HepG2 (cell line): Measurements from ENCODE around the gene CARHSP1. TPM values are rescaled to one million over a fixed set of nuclear protein-coding genes. Genes with fewer than 3 reads are reported as not detected.

ENCODE experiments used
- ADNP ChIP-seq: sonication (generic); formaldehyde crosslinking; IDR thresholded peaks from 2 replicates; pipeline ENCODE4 v1.4.0; 2020; ENCODE audit warnings: missing genetic modification reagents
- AHR ChIP-seq: IDR thresholded peaks from 2 replicates; pipeline ENCODE4 v1.6.1; 2018; ENCODE audit warnings: missing genetic modification reagents, missing compliant biosample characterization
- ASH2L ChIP-seq: fragments of 300-600, 200-600 bp; sonication (generic); IDR thresholded peaks from 2 replicates; pipeline ENCODE4 v1.7.0; 2017; ENCODE audit warnings: low read depth, mild to moderate bottlenecking, moderate library complexity, mixed read lengths, low read length; ENCODE audit not compliant: insufficient read length
- IRF2 ChIP-seq: IDR thresholded peaks from 2 replicates; pipeline ENCODE4 v1.6.1; 2018; ENCODE audit warnings: missing genetic modification reagents, missing compliant biosample characterization
- MED8 ChIP-seq: sonication (generic); formaldehyde crosslinking; IDR thresholded peaks from 2 replicates; pipeline ENCODE4 v1.8.1; 2023; ENCODE audit warnings: mild to moderate bottlenecking, missing genetic modification reagents; ENCODE audit not compliant: insufficient replicate concordance
- MTF1 ChIP-seq: sonication (generic); formaldehyde crosslinking; IDR thresholded peaks from 2 replicates; pipeline ENCODE4 v1.5.0; 2020; ENCODE audit warnings: missing genetic modification reagents
- SMARCE1 ChIP-seq: fragments of 450-650 bp; IDR thresholded peaks from 2 replicates; pipeline ENCODE4 v1.6.1; 2017; ENCODE audit warnings: borderline replicate concordance
- YEATS2 ChIP-seq: sonication (generic); formaldehyde crosslinking; IDR thresholded peaks from 2 replicates; pipeline ENCODE4 v1.4.0; 2020; ENCODE audit warnings: missing genetic modification reagents, borderline replicate concordance
- polyA plus RNA-seq, 8 experiments: library from polyadenylated mRNA; depleted of rRNA in 3 of 8; stranded (reverse) in 7 of 8; unstranded in 1 of 8; fragments of >200 nt; fragmentation: Illumina TruSeq in 4 of 8; extraction: Trizol in 4 of 8; gene quantifications; 2 replicates each; pipeline versions ENCODE4 v1.2.1 to v1.2.3, GENCODE V29; 2011 to 2016; ENCODE audit warnings: low read depth in 4 of 8, missing spikeins in 1 of 8, mixed read lengths in 1 of 8; ENCODE audit not compliant: insufficient read depth in 1 of 8
- total RNA-seq, 5 experiments: library from RNA; depleted of rRNA; stranded (reverse); fragments of >200 nt; fragmentation: Illumina TruSeq; extraction: Trizol; gene quantifications; 2 replicates each; pipeline ENCODE4 v1.2.3, GENCODE V29; 2016; ENCODE audit warnings: low read depth in 1 of 5
- TF ChIP-seq, protein P1 (sequence below): sonication (generic); formaldehyde crosslinking; IDR thresholded peaks from 2 replicates; pipeline ENCODE4 v1.5.1; 2020; ENCODE audit warnings: mild to moderate bottlenecking, missing genetic modification reagents, borderline replicate concordance
- TF ChIP-seq, protein P2 (sequence below): sonication (generic); formaldehyde crosslinking; IDR thresholded peaks from one replicate; pipeline ENCODE4 v1.5.1; 2020; ENCODE audit warnings: mild to moderate bottlenecking, missing genetic modification reagents; ENCODE audit errors: not compliant biosample characterization
- TF ChIP-seq, protein P3 (sequence below): sonication (generic); formaldehyde crosslinking; IDR thresholded peaks from 2 replicates; pipeline ENCODE4 v1.4.0; 2020; ENCODE audit warnings: missing genetic modification reagents, borderline replicate concordance
- TF ChIP-seq, protein P4 (sequence below): sonication (generic); formaldehyde crosslinking; IDR thresholded peaks from 2 replicates; pipeline ENCODE4 v1.4.0; 2020; ENCODE audit warnings: missing genetic modification reagents

CARHSP1 gene
- total and polyA plus RNA-seq, 2 of the 13 experiments (the other 11 are each of a cell fraction or from before 2014, with no cell fraction given), result 173 to 345 TPM

DNA sequence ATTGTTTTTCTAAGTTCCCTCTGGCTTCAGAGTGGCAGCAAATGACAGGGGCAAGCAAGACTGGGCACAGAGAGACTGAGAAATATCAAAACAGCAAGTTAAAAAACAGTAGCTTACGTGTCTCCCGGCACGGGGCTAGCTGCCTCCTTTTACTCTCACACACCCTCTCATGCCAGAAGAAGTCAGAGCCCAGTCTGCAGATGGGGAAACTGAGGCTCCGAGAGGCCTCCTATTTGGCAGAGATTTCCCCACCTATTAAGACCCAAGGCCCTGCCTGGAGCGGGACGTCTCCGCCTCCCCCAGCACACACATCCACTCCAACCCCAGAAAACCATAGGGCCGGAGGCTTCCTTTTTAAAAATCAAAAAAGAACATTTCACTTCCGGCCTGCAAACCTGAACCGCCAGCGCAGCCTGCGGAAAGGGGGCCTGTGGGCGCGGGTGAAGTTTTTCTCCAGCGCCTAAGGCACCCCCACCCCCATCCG is 832 bp downstream of the CARHSP1 start (continued):
- TF ChIP-seq, protein P1, sequence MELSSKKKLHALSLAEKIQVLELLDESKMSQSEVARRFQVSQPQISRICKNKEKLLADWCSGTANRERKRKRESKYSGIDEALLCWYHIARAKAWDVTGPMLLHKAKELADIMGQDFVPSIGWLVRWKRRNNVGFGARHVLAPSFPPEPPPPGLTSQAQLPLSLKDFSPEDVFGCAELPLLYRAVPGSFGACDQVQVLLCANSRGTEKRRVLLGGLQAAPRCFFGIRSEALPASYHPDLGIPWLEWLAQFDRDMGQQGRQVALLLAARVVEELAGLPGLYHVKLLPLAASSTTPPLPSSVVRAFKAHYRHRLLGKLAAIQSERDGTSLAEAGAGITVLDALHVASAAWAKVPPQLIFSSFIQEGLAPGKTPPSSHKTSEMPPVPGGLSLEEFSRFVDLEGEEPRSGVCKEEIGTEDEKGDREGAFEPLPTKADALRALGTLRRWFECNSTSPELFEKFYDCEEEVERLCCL (CRISPR knock-in tag), result 0 out of 2 replicates have a peak, but pooled peaks have one; percentile 4
- TF ChIP-seq IRF2 (0 out of 2 replicates have a peak, but pooled peaks have one; percentile 6), ADNP (CRISPR knock-in tag) (0 out of 2 replicates have a peak, but pooled peaks have one; percentile 4), YEATS2 (CRISPR knock-in tag) (peak; percentile 45; the same call in 1 of the 2 replicates), MED8 (CRISPR knock-in tag) (no peak), AHR (CRISPR knock-in tag) (peak; percentile 7; the same call in 1 of the 2 replicates), ASH2L (no peak), MTF1 (no peak), SMARCE1 (no peak)
- TF ChIP-seq, protein P2, sequence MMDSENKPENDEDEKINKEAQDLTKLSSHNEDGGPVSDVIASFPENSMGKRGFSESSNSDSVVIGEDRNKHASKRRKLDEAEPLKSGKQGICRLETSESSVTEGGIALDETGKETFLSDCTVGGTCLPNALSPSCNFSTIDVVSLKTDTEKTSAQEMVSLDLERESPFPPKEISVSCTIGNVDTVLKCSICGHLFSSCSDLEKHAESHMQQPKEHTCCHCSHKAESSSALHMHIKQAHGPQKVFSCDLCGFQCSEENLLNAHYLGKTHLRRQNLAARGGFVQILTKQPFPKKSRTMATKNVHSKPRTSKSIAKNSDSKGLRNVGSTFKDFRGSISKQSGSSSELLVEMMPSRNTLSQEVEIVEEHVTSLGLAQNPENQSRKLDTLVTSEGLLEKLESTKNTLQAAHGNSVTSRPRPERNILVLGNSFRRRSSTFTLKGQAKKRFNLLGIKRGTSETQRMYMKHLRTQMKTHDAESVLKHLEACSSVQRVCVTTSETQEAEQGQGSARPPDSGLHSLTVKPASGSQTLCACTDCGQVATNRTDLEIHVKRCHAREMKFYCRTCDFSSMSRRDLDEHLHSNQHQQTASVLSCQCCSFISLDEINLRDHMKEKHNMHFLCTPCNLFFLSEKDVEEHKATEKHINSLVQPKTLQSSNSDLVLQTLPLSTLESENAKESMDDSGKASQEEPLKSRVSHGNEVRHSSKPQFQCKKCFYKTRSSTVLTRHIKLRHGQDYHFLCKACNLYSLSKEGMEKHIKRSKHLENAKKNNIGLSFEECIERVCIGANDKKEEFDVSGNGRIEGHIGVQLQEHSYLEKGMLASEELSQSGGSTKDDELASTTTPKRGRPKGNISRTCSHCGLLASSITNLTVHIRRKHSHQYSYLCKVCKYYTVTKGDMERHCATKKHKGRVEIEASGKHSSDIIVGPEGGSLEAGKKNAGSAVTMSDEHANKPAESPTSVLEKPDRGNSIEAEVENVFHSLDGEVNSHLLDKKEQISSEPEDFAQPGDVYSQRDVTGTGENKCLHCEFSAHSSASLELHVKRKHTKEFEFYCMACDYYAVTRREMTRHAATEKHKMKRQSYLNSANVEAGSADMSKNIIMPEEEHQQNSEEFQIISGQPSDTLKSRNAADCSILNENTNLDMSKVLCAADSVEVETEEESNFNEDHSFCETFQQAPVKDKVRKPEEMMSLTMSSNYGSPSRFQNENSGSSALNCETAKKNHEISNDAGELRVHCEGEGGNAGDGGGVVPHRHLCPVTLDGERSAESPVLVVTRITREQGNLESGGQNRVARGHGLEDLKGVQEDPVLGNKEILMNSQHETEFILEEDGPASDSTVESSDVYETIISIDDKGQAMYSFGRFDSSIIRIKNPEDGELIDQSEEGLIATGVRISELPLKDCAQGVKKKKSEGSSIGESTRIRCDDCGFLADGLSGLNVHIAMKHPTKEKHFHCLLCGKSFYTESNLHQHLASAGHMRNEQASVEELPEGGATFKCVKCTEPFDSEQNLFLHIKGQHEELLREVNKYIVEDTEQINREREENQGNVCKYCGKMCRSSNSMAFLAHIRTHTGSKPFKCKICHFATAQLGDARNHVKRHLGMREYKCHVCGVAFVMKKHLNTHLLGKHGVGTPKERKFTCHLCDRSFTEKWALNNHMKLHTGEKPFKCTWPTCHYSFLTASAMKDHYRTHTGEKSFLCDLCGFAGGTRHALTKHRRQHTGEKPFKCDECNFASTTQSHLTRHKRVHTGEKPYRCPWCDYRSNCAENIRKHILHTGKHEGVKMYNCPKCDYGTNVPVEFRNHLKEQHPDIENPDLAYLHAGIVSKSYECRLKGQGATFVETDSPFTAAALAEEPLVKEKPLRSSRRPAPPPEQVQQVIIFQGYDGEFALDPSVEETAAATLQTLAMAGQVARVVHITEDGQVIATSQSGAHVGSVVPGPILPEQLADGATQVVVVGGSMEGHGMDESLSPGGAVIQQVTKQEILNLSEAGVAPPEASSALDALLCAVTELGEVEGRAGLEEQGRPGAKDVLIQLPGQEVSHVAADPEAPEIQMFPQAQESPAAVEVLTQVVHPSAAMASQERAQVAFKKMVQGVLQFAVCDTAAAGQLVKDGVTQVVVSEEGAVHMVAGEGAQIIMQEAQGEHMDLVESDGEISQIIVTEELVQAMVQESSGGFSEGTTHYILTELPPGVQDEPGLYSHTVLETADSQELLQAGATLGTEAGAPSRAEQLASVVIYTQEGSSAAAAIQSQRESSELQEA (CRISPR knock-in tag), result no peak
- TF ChIP-seq, protein P3, sequence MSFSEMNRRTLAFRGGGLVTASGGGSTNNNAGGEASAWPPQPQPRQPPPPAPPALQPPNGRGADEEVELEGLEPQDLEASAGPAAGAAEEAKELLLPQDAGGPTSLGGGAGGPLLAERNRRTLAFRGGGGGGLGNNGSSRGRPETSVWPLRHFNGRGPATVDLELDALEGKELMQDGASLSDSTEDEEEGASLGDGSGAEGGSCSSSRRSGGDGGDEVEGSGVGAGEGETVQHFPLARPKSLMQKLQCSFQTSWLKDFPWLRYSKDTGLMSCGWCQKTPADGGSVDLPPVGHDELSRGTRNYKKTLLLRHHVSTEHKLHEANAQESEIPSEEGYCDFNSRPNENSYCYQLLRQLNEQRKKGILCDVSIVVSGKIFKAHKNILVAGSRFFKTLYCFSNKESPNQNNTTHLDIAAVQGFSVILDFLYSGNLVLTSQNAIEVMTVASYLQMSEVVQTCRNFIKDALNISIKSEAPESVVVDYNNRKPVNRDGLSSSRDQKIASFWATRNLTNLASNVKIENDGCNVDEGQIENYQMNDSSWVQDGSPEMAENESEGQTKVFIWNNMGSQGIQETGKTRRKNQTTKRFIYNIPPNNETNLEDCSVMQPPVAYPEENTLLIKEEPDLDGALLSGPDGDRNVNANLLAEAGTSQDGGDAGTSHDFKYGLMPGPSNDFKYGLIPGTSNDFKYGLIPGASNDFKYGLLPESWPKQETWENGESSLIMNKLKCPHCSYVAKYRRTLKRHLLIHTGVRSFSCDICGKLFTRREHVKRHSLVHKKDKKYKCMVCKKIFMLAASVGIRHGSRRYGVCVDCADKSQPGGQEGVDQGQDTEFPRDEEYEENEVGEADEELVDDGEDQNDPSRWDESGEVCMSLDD (CRISPR knock-in tag), result 0 out of 2 replicates have a peak, but pooled peaks have one; percentile 27
- TF ChIP-seq, protein P4, sequence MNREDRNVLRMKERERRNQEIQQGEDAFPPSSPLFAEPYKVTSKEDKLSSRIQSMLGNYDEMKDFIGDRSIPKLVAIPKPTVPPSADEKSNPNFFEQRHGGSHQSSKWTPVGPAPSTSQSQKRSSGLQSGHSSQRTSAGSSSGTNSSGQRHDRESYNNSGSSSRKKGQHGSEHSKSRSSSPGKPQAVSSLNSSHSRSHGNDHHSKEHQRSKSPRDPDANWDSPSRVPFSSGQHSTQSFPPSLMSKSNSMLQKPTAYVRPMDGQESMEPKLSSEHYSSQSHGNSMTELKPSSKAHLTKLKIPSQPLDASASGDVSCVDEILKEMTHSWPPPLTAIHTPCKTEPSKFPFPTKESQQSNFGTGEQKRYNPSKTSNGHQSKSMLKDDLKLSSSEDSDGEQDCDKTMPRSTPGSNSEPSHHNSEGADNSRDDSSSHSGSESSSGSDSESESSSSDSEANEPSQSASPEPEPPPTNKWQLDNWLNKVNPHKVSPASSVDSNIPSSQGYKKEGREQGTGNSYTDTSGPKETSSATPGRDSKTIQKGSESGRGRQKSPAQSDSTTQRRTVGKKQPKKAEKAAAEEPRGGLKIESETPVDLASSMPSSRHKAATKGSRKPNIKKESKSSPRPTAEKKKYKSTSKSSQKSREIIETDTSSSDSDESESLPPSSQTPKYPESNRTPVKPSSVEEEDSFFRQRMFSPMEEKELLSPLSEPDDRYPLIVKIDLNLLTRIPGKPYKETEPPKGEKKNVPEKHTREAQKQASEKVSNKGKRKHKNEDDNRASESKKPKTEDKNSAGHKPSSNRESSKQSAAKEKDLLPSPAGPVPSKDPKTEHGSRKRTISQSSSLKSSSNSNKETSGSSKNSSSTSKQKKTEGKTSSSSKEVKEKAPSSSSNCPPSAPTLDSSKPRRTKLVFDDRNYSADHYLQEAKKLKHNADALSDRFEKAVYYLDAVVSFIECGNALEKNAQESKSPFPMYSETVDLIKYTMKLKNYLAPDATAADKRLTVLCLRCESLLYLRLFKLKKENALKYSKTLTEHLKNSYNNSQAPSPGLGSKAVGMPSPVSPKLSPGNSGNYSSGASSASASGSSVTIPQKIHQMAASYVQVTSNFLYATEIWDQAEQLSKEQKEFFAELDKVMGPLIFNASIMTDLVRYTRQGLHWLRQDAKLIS (CRISPR knock-in tag), result no peak
